Measurements from ENCODE around the gene ADCK1.

Gene ADCK1

DNA sequence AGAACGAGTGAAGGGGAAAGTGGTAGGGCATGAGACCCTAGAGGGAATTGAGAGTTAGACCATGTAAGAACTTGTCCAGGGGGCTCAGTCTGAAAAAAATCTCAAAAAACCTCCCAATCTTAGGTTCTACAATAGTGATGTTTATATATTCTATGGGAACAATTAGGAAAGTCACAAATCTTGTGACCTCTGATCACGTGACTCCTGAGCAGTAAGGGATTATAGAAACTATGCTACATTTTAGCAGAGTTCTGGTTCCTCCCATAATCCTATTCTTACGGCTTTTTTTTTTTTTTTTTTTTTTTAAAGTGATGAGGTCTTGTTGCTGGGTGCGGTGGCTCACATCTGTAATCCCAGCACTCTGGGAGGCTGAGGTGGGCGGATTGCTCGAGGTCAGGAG, 5.8 kb downstream of the ADCK1 start:
- ChIA-PET CTCF (interaction anchor here (0.6 kb wide), 1 partner anchor 78 kb away, joined by 3 read pairs; no protein-coding TSS in a partner anchor), POLR2A (no interaction called here)
- Histone ChIP-seq H3K27ac (ENCODE audit: extremely low read depth, low read depth, low read length) (no peak overlapping the region), H3K36me3 (ENCODE audit: control insufficient read depth in 2 of 2, insufficient read depth in 1 of 2, low read length in 2 of 2) (no peaks in the 10 kb centered on the region; a peak in 1 of 3 replicates), H3K9me3 (ENCODE audit: control insufficient read depth, insufficient read depth, low read depth, low read length) (no peaks in the 10 kb centered on the region), H3K4me1 (ENCODE audit: control insufficient read depth, insufficient read depth, low read length) (no peaks in the 10 kb centered on the region), H3K4me3 (ENCODE audit: low read depth, low read length) (no peak overlapping the region)
- TF ChIP-seq ZBTB17 (tag by site-specific recombination; IDR thresholded peaks at IDR 0.05): no peak
- no peak for TF ChIP-seq ZNF155 (tag by site-specific recombination; IDR thresholded peaks at IDR 0.05)
- TF ChIP-seq ZIC2 (tag by site-specific recombination; IDR thresholded peaks at IDR 0.05): no peak
- no peak for TF ChIP-seq HOXD13 (CRISPR knock-in tag; IDR thresholded peaks at IDR 0.05; ENCODE audit: borderline replicate concordance)
- TF ChIP-seq KLF16 (tag by site-specific recombination; IDR thresholded peaks at IDR 0.05): no peak
- TF ChIP-seq ZNF211 (tag by site-specific recombination; IDR thresholded peaks at IDR 0.05; ENCODE audit: low read depth): no peak
- no peak for TF ChIP-seq ZSCAN18 (tag by site-specific recombination; IDR thresholded peaks at IDR 0.05)
- TF ChIP-seq ZNF335 (tag by site-specific recombination; conservative IDR thresholded peaks at IDR 0.05): no peak
- TF ChIP-seq, protein P1, sequence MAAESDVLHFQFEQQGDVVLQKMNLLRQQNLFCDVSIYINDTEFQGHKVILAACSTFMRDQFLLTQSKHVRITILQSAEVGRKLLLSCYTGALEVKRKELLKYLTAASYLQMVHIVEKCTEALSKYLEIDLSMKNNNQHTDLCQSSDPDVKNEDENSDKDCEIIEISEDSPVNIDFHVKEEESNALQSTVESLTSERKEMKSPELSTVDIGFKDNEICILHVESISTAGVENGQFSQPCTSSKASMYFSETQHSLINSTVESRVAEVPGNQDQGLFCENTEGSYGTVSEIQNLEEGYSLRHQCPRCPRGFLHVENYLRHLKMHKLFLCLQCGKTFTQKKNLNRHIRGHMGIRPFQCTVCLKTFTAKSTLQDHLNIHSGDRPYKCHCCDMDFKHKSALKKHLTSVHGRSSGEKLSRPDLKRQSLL (tag by site-specific recombination; IDR thresholded peaks at IDR 0.05): no peak
- no peak for TF ChIP-seq ZNF16 (tag by site-specific recombination; IDR thresholded peaks at IDR 0.05; ENCODE audit: low read depth)
- no peak for TF ChIP-seq ZSCAN23 (tag by site-specific recombination; IDR thresholded peaks at IDR 0.05)
- TF ChIP-seq ZBTB7A (tag by site-specific recombination; IDR thresholded peaks at IDR 0.05; ENCODE audit: low read depth): no peak
- no peak for TF ChIP-seq ZNF830 (tag by site-specific recombination; IDR thresholded peaks at IDR 0.05; ENCODE audit: low read depth)
- TF ChIP-seq ZNF558 (tag by site-specific recombination; IDR thresholded peaks at IDR 0.05): no peak
- TF ChIP-seq ZNF433 (tag by site-specific recombination; IDR thresholded peaks at IDR 0.05; ENCODE audit: low read depth): no peak
- TF ChIP-seq, protein P2, sequence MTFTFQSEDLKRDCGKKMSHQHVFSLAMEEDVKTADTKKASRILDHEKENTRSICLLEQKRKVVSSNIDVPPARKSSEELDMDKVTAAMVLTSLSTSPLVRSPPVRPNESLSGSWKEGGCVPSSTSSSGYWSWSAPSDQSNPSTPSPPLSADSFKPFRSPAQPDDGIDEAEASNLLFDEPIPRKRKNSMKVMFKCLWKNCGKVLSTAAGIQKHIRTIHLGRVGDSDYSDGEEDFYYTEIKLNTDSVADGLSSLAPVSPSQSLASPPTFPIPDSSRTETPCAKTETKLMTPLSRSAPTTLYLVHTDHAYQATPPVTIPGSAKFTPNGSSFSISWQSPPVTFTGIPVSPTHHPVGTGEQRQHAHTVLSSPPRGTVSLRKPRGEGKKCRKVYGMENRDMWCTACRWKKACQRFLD (tag by site-specific recombination; IDR thresholded peaks at IDR 0.05): no peak
- TF ChIP-seq, protein P3, sequence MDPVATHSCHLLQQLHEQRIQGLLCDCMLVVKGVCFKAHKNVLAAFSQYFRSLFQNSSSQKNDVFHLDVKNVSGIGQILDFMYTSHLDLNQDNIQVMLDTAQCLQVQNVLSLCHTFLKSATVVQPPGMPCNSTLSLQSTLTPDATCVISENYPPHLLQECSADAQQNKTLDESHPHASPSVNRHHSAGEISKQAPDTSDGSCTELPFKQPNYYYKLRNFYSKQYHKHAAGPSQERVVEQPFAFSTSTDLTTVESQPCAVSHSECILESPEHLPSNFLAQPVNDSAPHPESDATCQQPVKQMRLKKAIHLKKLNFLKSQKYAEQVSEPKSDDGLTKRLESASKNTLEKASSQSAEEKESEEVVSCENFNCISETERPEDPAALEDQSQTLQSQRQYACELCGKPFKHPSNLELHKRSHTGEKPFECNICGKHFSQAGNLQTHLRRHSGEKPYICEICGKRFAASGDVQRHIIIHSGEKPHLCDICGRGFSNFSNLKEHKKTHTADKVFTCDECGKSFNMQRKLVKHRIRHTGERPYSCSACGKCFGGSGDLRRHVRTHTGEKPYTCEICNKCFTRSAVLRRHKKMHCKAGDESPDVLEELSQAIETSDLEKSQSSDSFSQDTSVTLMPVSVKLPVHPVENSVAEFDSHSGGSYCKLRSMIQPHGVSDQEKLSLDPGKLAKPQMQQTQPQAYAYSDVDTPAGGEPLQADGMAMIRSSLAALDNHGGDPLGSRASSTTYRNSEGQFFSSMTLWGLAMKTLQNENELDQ (tag by site-specific recombination; IDR thresholded peaks at IDR 0.05; ENCODE audit: low read depth): no peak
- no peak for TF ChIP-seq ZNF121 (tag by site-specific recombination; IDR thresholded peaks at IDR 0.05)
- TF ChIP-seq ZNF146 (tag by site-specific recombination; IDR thresholded peaks at IDR 0.05): no peak
- TF ChIP-seq RBAK (tag by site-specific recombination; IDR thresholded peaks at IDR 0.05): no peak

- Histone ChIP-seq H3K36me3 (ENCODE audit: control insufficient read depth in 2 of 2, insufficient read depth in 1 of 2, low read length in 2 of 2) (no peaks in the 10 kb centered on the region; a peak in 1 of 3 replicates), H3K4me3 (ENCODE audit: low read depth, low read length) (no peak overlapping the region), H3K4me1 (ENCODE audit: control insufficient read depth, insufficient read depth, low read length) (no peaks in the 10 kb centered on the region), H3K27ac (ENCODE audit: extremely low read depth, low read depth, low read length) (no peak overlapping the region), H3K9me3 (ENCODE audit: control insufficient read depth, insufficient read depth, low read depth, low read length) (no peaks in the 10 kb centered on the region)
- CTCF ChIA-PET: no interaction called here
- POLR2A ChIA-PET: no interaction called here
- TF ChIP-seq AEBP2 (tag by site-specific recombination; IDR thresholded peaks at IDR 0.05; ENCODE audit: borderline replicate concordance) (no peak), ZFHX2 (tag by site-specific recombination; conservative IDR thresholded peaks at IDR 0.05) (no peak), KLF10 (tag by site-specific recombination; IDR thresholded peaks at IDR 0.05) (no peak), ZNF155 (tag by site-specific recombination; IDR thresholded peaks at IDR 0.05) (no peak), ZNF404 (tag by site-specific recombination; IDR thresholded peaks at IDR 0.05) (no peak), ZNF549 (tag by site-specific recombination; IDR thresholded peaks at IDR 0.05) (no peak), MEIS1 (CRISPR knock-in tag; IDR thresholded peaks at IDR 0.05; ENCODE audit: borderline replicate concordance) (no peak)
- TF ChIP-seq, protein P4, sequence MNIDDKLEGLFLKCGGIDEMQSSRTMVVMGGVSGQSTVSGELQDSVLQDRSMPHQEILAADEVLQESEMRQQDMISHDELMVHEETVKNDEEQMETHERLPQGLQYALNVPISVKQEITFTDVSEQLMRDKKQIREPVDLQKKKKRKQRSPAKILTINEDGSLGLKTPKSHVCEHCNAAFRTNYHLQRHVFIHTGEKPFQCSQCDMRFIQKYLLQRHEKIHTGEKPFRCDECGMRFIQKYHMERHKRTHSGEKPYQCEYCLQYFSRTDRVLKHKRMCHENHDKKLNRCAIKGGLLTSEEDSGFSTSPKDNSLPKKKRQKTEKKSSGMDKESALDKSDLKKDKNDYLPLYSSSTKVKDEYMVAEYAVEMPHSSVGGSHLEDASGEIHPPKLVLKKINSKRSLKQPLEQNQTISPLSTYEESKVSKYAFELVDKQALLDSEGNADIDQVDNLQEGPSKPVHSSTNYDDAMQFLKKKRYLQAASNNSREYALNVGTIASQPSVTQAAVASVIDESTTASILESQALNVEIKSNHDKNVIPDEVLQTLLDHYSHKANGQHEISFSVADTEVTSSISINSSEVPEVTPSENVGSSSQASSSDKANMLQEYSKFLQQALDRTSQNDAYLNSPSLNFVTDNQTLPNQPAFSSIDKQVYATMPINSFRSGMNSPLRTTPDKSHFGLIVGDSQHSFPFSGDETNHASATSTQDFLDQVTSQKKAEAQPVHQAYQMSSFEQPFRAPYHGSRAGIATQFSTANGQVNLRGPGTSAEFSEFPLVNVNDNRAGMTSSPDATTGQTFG (tag by site-specific recombination; IDR thresholded peaks at IDR 0.05; ENCODE audit: borderline replicate concordance): no peak
These were observed 8.3 kb downstream of the ADCK1 start for GRCh38 chr14:77808250-77808649.

All from HEK293 (cell line).